ENCODE data around the gene SOWAHC. TPM values are rescaled to one million over a fixed set of nuclear protein-coding genes. Genes with fewer than 3 reads are reported as not detected.

SOWAHC gene
- total and polyA plus RNA-seq, 7 donors = 0.56 to 3.4 (median 0.99) TPM

GRCh38 chr2:109649736-109650695, 35.9 kb downstream of the SOWAHC start:
- intact Hi-C loops (cut with DNase I) = no loop called here
- Histone ChIP-seq H3K9me3 (no peaks in the 10 kb centered on the region), H3K4me1 (no peaks in the 10 kb centered on the region), H3K4me3 (no peak overlapping the region), H3K36me3 (ENCODE audit: insufficient read depth in 1 of 2, low read depth in 1 of 2) (no peaks in the 10 kb centered on the region), H3K27ac (no peak overlapping the region), H3K27me3 (ENCODE audit: insufficient read depth in 3 of 3, low read length in 2 of 3) (peaks cover 0 to 2% (median 0%) of the 10 kb centered on the region in 3 donors)
- 75 to 85% (median 79%) methylated on average over 13 to 14 of the region's 14 CpGs for WGBS, 3 donors
- no peak for TF ChIP-seq CTCF (IDR thresholded peaks at IDR 0.05)
- ATAC-seq = no peak
- DNase-seq = no peak

GRCh38 chr2:109654326-109655050, 40.3 kb downstream of the SOWAHC start:
- intact Hi-C loops (cut with DNase I) = no loop called here
- Histone ChIP-seq H3K36me3 (ENCODE audit: insufficient read depth in 1 of 2, low read depth in 1 of 2) (no peaks in the 10 kb centered on the region), H3K9me3 (no peaks in the 10 kb centered on the region), H3K4me3 (no peak overlapping the region), H3K27ac (no peak overlapping the region), H3K4me1 (no peaks in the 10 kb centered on the region), H3K27me3 (ENCODE audit: insufficient read depth in 3 of 3, low read length in 2 of 3) (peaks cover 0 to 2% (median 0%) of the 10 kb centered on the region in 3 donors)
- WGBS, 3 donors = 78 to 86% (median 80%) methylated on average over 8 of the region's 8 CpGs
- no peak for DNase-seq
- no peak for TF ChIP-seq CTCF (IDR thresholded peaks at IDR 0.05)
- no peak for ATAC-seq

- ATAC-seq = no peak
- 75 to 80% (median 76%) methylated on average over 3 of the region's 3 CpGs for WGBS, 3 donors
- Histone ChIP-seq H3K27me3 (ENCODE audit: insufficient read depth in 3 of 3, low read length in 2 of 3) (peaks cover 0 to 2% (median 0%) of the 10 kb centered on the region in 3 donors), H3K27ac (no peak overlapping the region), H3K4me1 (no peaks in the 10 kb centered on the region), H3K4me3 (no peak overlapping the region), H3K9me3 (no peaks in the 10 kb centered on the region), H3K36me3 (ENCODE audit: insufficient read depth in 1 of 2, low read depth in 1 of 2) (no peaks in the 10 kb centered on the region)
- no peak for TF ChIP-seq CTCF (IDR thresholded peaks at IDR 0.05)
- DNase-seq = no peak
- intact Hi-C loops (cut with DNase I) = no loop called here
These were observed 41.1 kb downstream of the SOWAHC start for GRCh38 chr2:109655287-109655686.

GRCh38 chr2:109659396-109660045, 45.4 kb downstream of the SOWAHC start:
- H3K36me3 ChIP-seq (ENCODE audit: insufficient read depth in 1 of 2, low read depth in 1 of 2) = no peaks in the 10 kb centered on the region
- DNase-seq (no peak), ATAC-seq (no peak)
- no peak overlapping the region for H3K27ac ChIP-seq
- WGBS, 3 donors = 62 to 64% (median 62%) methylated on average over 9 of the region's 9 CpGs
- intact Hi-C loops (cut with DNase I) = no loop called here
- H3K4me1 ChIP-seq = peaks cover 8% of the 10 kb centered on the region
- no peak for TF ChIP-seq CTCF (IDR thresholded peaks at IDR 0.05)
- peaks cover 0 to 2% (median 0%) of the 10 kb centered on the region in 3 donors for H3K27me3 ChIP-seq (ENCODE audit: insufficient read depth in 3 of 3, low read length in 2 of 3)
- H3K9me3 ChIP-seq = no peaks in the 10 kb centered on the region
- no peak overlapping the region for H3K4me3 ChIP-seq
